CD4-positive, alpha-beta T cell treated with Interferon alpha-2 for 1 hour (primary cell): ENCODE data around the gene S1PR2.
"Not testable (repeated sequence)": the region's sequence is repeated elsewhere in the genome, so short reads cannot be mapped to it uniquely, and the experiment has no call there.

Experiments
- DNase-seq, 2 donors: peaks; one replicate each; pipeline ENCODE4 v3.0.0-alpha.2; 2020 to 2022

S1PR2 gene

GRCh38 chr19:10252707-10253106 is 21.6 kb upstream of the S1PR2 start:
- DNase-seq: no peak

GRCh38 chr19:10251792-10252694 is 20.9 kb upstream of the S1PR2 start, which contains the start of gene MRPL4:
Gene MRPL4, plus strand, starts transcription at chr19:10252214. Its CDS starts 40 bp downstream, at chr19:10252254.
- peak; percentile 97 to 98 for DNase-seq

DNA sequence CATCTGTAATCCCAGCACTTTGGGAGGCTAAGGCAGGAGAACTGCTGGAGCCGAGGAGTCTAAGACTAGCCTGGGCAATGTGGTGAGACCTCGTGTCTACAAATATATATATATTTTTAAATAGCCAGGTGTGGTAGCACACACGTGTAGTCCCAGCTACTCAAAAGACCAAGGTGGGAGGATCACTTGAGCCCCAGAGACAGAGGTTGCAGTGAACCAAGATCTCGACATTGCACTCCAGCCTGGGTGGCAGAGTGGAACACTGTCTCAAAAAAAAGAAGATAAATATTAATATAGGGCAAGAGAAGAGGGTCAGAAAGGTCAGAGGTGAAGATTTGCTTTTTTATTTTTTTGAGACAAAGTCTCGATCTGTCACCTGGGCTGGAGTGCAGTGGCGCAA is 15.4 kb upstream of the S1PR2 start:
- no peak for DNase-seq

DNA sequence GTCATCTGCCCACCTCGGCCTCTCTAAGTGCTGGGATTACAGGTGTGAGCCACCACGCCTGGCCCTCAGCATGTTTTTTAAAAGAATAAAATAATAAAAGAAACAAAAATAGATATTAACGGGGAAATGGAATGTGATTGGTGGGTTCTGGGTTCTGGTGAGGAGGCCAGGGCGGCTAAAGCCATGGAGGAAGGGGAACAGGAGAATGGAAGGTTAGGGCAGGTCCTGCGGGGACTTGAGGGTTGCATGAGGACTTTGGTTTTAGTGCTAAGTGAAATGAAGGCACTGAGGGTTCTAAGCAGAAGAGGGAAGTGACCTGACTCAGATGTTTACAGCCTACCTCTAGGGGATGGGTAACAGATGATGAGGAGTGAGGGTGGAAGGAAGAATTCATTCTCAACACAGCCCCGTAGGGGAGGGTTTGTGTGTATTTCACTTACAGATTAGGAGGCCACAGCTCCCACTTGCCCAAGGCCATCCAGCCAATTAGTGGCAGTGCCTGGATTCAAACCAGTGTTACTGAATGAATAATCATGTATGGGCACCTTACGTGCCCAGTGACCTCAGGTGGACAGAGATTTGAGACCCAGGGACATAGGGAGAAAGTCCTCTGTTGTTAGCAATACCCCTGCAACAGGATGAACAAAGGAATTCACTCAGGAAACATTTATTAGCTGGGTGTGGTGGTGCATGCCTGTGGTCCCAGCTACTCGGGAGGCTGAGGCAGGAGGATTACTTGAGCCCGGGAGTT is 14.2 kb upstream of the S1PR2 start:
- DNase-seq: no peak

DNA sequence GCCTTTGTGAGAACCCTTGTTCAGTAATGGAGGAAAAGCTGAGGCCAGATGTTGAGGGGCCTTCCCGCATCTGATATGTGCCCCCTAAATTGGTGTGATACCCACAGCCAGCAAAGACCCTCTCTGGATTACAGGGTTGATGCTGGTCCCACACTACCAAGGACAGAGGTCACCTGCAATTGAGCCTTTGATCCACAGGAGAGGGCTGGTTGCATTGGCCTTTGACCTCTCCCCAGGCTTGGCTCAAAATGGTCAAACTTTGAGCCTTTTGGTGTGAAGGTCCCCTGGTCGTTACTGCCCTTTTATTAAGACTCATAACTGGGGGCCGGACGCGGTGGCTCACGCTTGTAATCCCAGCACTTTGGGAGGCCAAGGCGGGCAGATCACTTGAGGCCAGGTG is 12.5 kb upstream of the S1PR2 start:
- no peak for DNase-seq

GRCh38 chr19:10241826-10242449 is 10.8 kb upstream of the S1PR2 start:
- DNase-seq: not testable (repeated sequence)

- peak in 1 of 2 donors; percentile 22 for DNase-seq
These were observed 7.1 kb upstream of the S1PR2 start for GRCh38 chr19:10238172-10238783.

DNA sequence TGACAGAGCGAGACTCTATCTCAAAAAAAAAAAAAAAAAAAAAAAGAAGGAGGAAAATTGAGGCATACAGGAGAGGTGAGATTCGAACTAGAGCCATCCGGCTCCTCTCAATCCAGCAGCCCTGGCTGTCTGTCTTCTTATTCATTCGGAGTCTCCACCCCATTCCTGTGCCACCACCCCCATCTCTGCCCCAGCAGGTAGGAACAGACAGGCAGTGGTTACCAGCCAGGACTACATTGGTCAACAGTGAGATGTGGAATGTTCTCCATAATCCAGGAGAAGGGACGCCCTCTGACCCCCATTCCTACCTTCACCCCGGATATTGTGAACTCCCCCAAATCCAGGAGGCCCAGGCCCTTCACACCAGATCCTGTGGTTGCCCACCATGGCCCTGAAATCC is 6.6 kb upstream of the S1PR2 start:
- no peak for DNase-seq

DNA sequence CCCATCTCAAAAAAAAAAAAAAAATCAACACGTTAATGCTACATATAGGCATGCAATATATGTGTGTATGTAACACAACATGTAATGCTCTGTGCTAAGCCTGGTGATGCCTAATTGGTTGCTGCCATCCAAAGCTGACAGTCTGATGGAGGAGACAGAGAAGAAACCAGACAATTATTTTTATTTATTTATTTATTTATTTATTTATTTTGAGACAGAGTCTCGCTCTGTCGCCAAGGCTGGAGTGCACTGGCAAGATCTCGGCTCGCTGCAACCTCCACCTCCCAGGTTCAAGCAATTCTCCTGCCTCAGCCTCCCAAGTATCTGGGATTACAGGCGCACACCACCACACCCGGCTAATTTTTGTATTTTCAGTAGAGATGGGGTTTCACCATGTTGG is 4.3 kb upstream of the S1PR2 start:
- DNase-seq: not testable (repeated sequence)

DNA sequence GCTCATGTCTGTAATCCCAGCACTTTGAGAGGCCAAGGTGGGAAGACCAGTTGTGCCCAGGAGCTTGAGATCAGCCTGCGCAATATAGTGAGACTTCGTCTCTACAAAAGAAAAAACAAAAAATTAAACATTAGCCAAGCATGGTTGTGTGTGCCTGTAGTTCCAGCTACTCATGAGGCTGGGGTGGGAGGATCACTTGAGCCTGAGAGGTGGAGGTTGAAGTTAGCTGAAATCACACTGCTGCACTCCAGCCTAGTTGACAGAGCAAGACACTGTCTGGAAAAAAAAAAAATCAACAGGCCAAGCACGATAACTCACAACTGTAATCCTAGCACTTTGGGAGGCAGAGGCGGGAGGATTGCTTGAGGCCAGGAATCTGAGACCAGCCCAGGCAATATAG is 3.9 kb upstream of the S1PR2 start:
- DNase-seq: no peak

GRCh38 chr19:10233946-10234345 is 2.8 kb upstream of the S1PR2 start:
- DNase-seq: no peak

- DNase-seq: no peak
These were observed 589 bp upstream of the S1PR2 start for GRCh38 chr19:10231612-10232228.

- DNase-seq: peak; percentile 66 to 78
These were observed 814 bp downstream of the S1PR2 start for GRCh38 chr19:10230173-10230860.

DNA sequence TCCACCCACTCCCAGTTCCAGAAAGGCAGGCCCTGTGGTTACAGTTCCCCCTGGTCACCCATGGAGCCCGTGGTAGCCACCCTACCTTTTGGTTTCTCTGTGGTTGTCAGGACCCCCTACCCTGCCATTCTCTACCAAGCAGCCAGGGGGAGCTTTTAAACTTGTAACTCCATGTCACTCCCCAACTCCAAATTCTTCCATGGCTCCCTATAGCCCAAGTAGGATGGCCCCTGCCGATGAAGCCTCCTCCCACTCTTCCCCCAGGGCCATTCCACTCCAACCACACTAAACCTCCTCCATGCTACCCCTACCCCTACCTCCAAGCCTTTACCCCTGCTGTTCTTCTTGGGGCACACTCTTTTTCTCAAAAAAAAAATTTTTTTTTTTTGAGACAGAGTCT is 2.2 kb downstream of the S1PR2 start:
- DNase-seq: peak; percentile 46 to 67

DNA sequence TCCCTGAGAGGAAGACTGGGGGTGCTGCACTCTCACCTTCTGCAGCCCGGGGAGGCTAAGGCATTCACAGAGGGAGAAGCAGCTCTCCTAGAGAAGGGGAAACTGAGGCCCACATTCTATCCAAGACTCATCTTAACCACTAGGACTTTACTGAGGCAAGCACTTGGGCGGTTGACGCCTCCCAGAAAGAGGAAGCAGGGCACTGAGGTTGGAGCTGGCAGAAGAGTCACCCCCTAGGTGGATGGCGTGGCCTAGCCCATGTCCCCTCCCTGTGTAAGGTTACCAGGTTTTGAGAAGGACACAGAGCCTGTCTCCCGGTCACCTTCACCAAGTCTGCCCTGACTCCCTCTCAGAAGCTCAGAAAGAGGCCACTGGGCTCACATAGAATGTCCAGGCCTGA is 2.7 kb downstream of the S1PR2 start:
- DNase-seq: no peak

DNA sequence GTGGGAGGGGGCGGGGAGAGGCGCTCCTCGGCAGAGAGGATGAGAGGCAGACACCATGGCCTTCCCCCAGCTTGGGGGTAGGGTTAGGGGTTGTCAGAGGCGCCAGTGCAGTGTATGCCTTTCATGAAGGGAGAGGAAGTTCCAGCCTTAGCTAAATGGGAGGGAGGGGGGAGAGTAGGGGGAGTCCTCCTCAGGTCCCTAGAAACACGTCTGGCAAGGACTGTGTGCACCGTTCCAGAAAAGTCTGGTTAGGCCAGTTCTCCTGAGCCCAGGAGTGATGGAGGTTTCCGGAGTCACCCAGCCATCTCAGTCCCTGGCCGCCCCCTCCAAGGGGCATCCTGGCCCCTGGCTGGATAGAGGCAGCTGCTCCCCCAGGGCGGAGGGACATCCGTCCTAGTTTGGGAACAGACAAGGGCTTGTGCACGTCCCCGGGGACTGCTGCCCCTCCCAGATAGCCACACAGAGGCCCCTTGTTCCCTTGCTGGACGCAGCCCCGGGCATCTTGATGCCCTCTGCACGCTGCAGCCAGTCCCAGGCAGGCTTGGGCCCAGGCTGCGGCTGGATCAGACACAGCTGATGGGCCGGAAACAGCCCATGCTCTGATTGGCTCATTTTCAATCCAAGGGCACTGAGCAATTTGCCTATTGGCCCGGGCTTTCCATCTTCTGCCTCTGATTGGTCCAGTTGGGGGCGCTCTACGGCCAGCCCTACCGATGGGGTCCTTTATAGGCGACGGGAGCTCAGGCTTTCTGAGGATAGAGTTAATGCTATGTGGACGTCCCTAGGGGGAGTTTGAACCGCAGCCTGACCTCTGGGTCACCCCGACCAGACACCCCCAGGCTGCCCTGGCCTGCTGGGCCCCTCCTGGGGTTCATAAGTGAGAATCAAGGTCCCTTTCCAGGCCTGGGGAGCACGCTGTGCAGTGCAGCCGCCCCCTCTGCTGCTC is 3.8 kb downstream of the S1PR2 start:
- no peak for DNase-seq

DNA sequence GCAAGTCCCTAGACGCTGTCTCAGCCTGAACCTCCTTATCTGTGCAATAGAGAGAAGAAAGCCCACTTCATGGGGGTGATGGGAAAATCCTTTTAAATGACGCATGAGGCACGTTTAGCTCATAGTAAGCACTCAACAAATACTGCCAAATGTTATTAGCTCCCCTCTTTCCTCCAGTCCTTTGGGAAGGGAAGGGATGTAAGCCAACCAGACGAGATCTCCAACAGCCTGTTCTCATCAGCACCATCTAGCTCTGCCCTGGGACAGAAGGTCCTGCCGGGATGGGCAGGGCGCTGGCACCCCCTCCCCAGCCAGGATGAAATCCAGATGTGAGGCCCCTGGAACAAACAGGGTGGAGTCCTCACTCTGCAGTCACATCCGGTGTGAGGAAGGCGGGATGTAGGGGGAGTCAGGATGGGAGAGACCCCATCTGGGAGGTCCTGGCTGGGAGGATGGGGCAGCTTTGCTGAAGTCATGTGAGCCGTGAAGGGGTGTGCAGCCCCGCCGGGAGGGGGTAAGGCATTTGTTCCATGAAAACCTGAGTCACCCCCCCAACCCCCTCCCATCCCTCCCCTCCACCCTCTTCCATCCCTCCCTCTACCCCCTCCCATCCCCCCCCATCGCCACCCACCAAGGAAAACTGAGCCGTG is 4.6 kb downstream of the S1PR2 start:
- DNase-seq: no peak

DNA sequence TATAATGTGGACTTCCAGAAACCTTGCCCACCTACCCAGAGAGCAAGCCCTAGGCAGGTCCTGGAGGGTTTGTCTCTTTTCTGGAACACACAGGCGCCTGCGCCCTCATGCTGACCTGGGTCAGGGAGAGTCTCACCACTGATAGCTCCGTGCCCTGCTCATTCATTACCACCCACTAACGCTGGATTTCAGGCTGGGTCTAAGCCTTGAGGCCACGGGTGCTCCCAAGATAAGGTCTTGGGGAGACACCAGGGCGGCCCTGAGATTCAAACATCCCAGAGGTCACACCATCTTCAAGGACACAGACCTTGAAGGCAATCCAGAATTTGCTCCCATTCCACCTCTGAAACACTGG is 5.1 kb downstream of the S1PR2 start:
- DNase-seq: no peak

GRCh38 chr19:10224337-10224736 is 6.8 kb downstream of the S1PR2 start:
- DNase-seq: no peak

- no peak for DNase-seq
These were observed 7.5 kb downstream of the S1PR2 start for GRCh38 chr19:10223488-10224213.
